Erythroblast (primary cell): ENCODE results near the gene HOXC4.

ENCODE experiments used
- GATA1 ChIP-seq: IDR thresholded peaks from 2 replicates; pipeline ENCODE4 v1.6.1; 2011; ENCODE audit warnings: low read depth, mild to moderate bottlenecking, control low read depth, low read length, moderate library complexity
- POLR2A ChIP-seq: IDR thresholded peaks from 2 replicates; pipeline ENCODE4 v1.6.1; 2011; ENCODE audit warnings: mild to moderate bottlenecking, low read length

DNA sequence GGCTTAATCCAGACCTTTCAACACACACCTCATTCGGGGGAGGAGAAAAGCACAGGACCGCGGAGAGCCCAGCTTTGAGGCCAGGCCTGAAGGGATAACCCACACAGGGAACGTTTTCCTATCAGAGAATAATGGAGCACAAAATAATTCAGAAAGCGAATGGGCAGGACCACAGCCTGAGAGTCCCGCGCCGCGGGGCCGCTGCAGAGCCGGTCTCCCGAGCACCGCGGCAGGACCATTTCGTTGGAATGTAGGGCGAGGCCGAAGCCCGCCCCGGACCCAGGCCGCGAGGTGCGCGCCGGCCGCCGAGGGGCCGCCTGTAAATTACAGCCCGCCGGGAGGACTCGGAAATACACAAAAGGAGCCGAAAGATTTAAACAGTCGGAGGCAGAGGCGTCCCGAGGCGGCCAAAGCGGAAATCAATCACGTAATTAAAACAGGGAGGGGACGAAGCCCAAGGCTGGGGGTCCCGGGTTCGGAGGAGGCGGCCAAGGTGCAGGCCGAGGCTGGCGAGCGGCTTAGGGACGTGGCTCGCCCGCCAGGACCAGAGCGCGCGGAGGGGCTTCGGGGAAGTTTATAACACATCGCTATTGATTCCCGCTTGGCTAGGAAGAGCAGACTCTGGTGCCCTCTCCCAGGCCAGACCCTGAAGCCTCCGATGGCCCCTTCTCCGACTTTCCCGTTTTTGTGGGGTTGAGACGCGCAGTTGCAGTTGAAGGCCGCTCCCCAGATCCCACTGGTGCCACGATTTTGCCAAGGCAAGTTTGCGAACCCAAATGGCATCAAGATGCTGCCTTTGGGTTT, 6.3 kb upstream of the HOXC4 start:
- TF ChIP-seq POLR2A (no peak), GATA1 (no peak)
